CD14-positive monocyte (primary cell): Measurements from ENCODE around the gene PNKD. TPM values are rescaled to one million over a fixed set of nuclear protein-coding genes. Genes with fewer than 3 reads are reported as not detected.
A peak's percentile ranks its signal among the peaks of the same experiment; 100 is the strongest.

ENCODE experiments used
- DNase-seq, 3 donors: peaks; one replicate each; pipeline ENCODE4 v3.0.0-alpha.2; 2011 to 2022
- H2AFZ ChIP-seq: 2 replicates; pipeline ENCODE4 v1.6.0; 2012; ENCODE audit warnings: mild to moderate bottlenecking, low read depth, low read length, inconsistent platforms; ENCODE audit not compliant: insufficient read depth, poor library complexity, severe bottlenecking
- H3K27ac ChIP-seq, 2 donors: 1 replicate in 1 of 2; 2 replicates in 1 of 2; pipeline ENCODE4 v1.5.1; 2012 to 2013; ENCODE audit warnings: low read length in 2 of 2, control low read depth in 1 of 2, inconsistent platforms in 1 of 2, low read depth in 1 of 2, mild to moderate bottlenecking in 1 of 2
- H3K27me3 ChIP-seq, 2 donors: one replicate each; pipeline versions ENCODE4 v1.6.0 to v1.6.1; 2011 to 2013; ENCODE audit warnings: low read length in 2 of 2; ENCODE audit not compliant: control insufficient read depth in 2 of 2, insufficient read depth in 2 of 2
- H3K36me3 ChIP-seq, 2 donors: replicated peaks in 1 of 2; 1 replicate in 1 of 2; 2 replicates in 1 of 2; pipeline versions ENCODE4 v1.5.1 to v1.6.1; 2012 to 2013; ENCODE audit warnings: low read length in 2 of 2, control low read depth in 1 of 2, inconsistent platforms in 1 of 2, mild to moderate bottlenecking in 1 of 2; ENCODE audit not compliant: insufficient read depth in 2 of 2, control insufficient read depth in 1 of 2
- H3K4me1 ChIP-seq, 2 donors: 1 replicate in 1 of 2; 2 replicates in 1 of 2; pipeline versions ENCODE4 v1.5.1 to v1.6.1; 2012 to 2013; ENCODE audit warnings: low read length in 2 of 2, control low read depth in 1 of 2, inconsistent platforms in 1 of 2, mild to moderate bottlenecking in 1 of 2, moderate library complexity in 1 of 2; ENCODE audit not compliant: insufficient read depth in 2 of 2, control insufficient read depth in 1 of 2
- H3K4me2 ChIP-seq: replicated peaks from 2 replicates; pipeline ENCODE3; 2012; ENCODE audit warnings: low read length, moderate library complexity, mild to moderate bottlenecking; ENCODE audit not compliant: poor library complexity, severe bottlenecking; ENCODE audit errors: extremely low read depth
- H3K4me3 ChIP-seq, 3 experiments: fragments of 200-600 bp in 1 of 3; sonication (generic) in 1 of 3; replicated peaks in 1 of 3; 1 replicate in 2 of 3; 2 replicates in 1 of 3; pipeline ENCODE4 v1.5.1; 2011 to 2013; ENCODE audit warnings: low read length in 3 of 3, mild to moderate bottlenecking in 3 of 3, control low read depth in 2 of 3, low read depth in 2 of 3, inconsistent platforms in 1 of 3, moderate library complexity in 1 of 3
- H3K79me2 ChIP-seq: 2 replicates; pipeline ENCODE4 v1.6.0; 2012; ENCODE audit warnings: mild to moderate bottlenecking, control low read depth, inconsistent platforms, low read length, moderate library complexity; ENCODE audit not compliant: insufficient read depth
- H3K9ac ChIP-seq: 2 replicates; pipeline ENCODE4 v1.6.0; 2017; ENCODE audit warnings: low read length, mild to moderate bottlenecking; ENCODE audit not compliant: insufficient read depth, poor library complexity, severe bottlenecking
- H3K9me3 ChIP-seq, 2 donors: replicated peaks in 1 of 2; 1 replicate in 1 of 2; 2 replicates in 1 of 2; pipeline versions ENCODE4 v1.5.1 to v1.6.1; 2012 to 2013; ENCODE audit warnings: low read length in 2 of 2, control low read depth in 1 of 2; ENCODE audit not compliant: control insufficient read depth in 1 of 2, insufficient read depth in 1 of 2
- H4K20me1 ChIP-seq: 2 replicates; pipeline ENCODE4 v1.6.0; 2012; ENCODE audit warnings: mild to moderate bottlenecking, low read length, control low read depth, moderate library complexity; ENCODE audit not compliant: insufficient read depth
- H3K27ac Mint-ChIP-seq, 7 donors: one replicate each; pipeline ENCODE4 v1.8.0; 2020; ENCODE audit warnings: mild to moderate bottlenecking in 7 of 7, mixed read lengths in 7 of 7, moderate library complexity in 6 of 7, inconsistent platforms in 2 of 7
- H3K27me3 Mint-ChIP-seq, 3 donors: one replicate each; pipeline ENCODE4 v1.8.0; 2021 to 2022; ENCODE audit warnings: low read depth in 3 of 3, mild to moderate bottlenecking in 3 of 3, mixed read lengths in 3 of 3, moderate library complexity in 3 of 3, inconsistent platforms in 1 of 3
- H3K36me3 Mint-ChIP-seq, 2 donors: one replicate each; pipeline ENCODE4 v1.8.0; 2020; ENCODE audit warnings: mixed read lengths in 2 of 2, inconsistent platforms in 1 of 2, mild to moderate bottlenecking in 1 of 2
- H3K4me1 Mint-ChIP-seq: one replicate; pipeline ENCODE4 v1.8.0; 2020; ENCODE audit warnings: mild to moderate bottlenecking, mixed read lengths
- H3K4me3 Mint-ChIP-seq, 2 donors: one replicate each; pipeline ENCODE4 v1.8.0; 2020; ENCODE audit warnings: mild to moderate bottlenecking in 2 of 2, mixed read lengths in 2 of 2, moderate library complexity in 1 of 2
- H3K9me3 Mint-ChIP-seq, 7 donors: one replicate each; pipeline ENCODE4 v1.8.0; 2020 to 2022; ENCODE audit warnings: mixed read lengths in 7 of 7, mild to moderate bottlenecking in 6 of 7, moderate library complexity in 6 of 7, inconsistent platforms in 2 of 7
- CTCF ChIP-seq: fragments of 200-600 bp; IDR thresholded peaks from one replicate; pipeline ENCODE4 v1.8.0; 2022; ENCODE audit warnings: antibody characterized with exemption, mild to moderate bottlenecking
- WGBS: methylation state at CpG from one replicate; pipeline ENCODE4 v1.1.5; 2013; ENCODE audit warnings: missing lambda C conversion rate; ENCODE audit not compliant: insufficient coverage; 5-methylcytosine and 5-hydroxymethylcytosine counted together
- intact Hi-C, 2 donors: fragments of 100-400 bp; cut with micrococcal nuclease; formaldehyde crosslinking; loops; one replicate each; pipeline versions ENCODE4 v1.15.0 to v1.15.1; 2023
- polyA plus RNA-seq, 3 donors: library from polyadenylated mRNA; depleted of rRNA in 1 of 3; unstranded in 2 of 3; stranded (reverse) in 1 of 3; fragments of 300-500 nt in 2 of 3; fragments of >200 nt in 1 of 3; fragmentation: Illumina TruSeq in 2 of 3; gene quantifications; 1 replicate in 2 of 3; 2 replicates in 1 of 3; pipeline ENCODE4 v1.2.3, GENCODE V29; 2012 to 2021

Gene PNKD
- polyA plus RNA-seq, 3 donors, result 79.8 to 92.0 (median 88.2) TPM

- peaks cover 60% of the 10 kb centered on the region for H3K79me2 ChIP-seq
- no peak overlapping the region for H2AFZ ChIP-seq
- Mint-ChIP-seq H3K27me3 (no peaks in the 10 kb centered on the region), H3K36me3 (peaks cover 35 to 47% of the 10 kb centered on the region in 2 donors), H3K4me3 (peak overlapping the region; percentile 32 to 76), H3K4me1 (peaks cover 88% of the 10 kb centered on the region), H3K9me3 (no peaks in the 10 kb centered on the region), H3K27ac (peak overlapping the region; percentile 84 to 97 (median 92))
- peak overlapping the region in 1 of 3 experiments; percentile 53 for H3K4me3 ChIP-seq
- peaks cover 37 to 40% of the 10 kb centered on the region in 2 donors for H3K36me3 ChIP-seq
- no peaks in the 10 kb centered on the region for H3K9me3 ChIP-seq
- H3K4me1 ChIP-seq, result peaks cover 72 to 85% of the 10 kb centered on the region in 2 donors
- intact Hi-C loops, result loop anchor here in 1 of 2 donors (5.0 kb wide), 2 partner anchors 40 to 70 kb away; partner anchors contain the start of gene ARPC2
- TF ChIP-seq CTCF, result peak; percentile 22
- no peak overlapping the region for H3K9ac ChIP-seq
- H3K27ac ChIP-seq, result peak overlapping the region; percentile 64 to 93
- H3K4me2 ChIP-seq, result peak overlapping the region; percentile 55
- peak; percentile 82 to 94 (median 92) for DNase-seq
- 0% methylated on average over 7 of the region's 8 CpGs for WGBS
- H3K27me3 ChIP-seq, result no peaks in the 10 kb centered on the region
- peaks cover 58% of the 10 kb centered on the region for H4K20me1 ChIP-seq
Observed at GRCh38 chr2:218257390-218257981, 12.8 kb upstream of the PNKD start.

DNA sequence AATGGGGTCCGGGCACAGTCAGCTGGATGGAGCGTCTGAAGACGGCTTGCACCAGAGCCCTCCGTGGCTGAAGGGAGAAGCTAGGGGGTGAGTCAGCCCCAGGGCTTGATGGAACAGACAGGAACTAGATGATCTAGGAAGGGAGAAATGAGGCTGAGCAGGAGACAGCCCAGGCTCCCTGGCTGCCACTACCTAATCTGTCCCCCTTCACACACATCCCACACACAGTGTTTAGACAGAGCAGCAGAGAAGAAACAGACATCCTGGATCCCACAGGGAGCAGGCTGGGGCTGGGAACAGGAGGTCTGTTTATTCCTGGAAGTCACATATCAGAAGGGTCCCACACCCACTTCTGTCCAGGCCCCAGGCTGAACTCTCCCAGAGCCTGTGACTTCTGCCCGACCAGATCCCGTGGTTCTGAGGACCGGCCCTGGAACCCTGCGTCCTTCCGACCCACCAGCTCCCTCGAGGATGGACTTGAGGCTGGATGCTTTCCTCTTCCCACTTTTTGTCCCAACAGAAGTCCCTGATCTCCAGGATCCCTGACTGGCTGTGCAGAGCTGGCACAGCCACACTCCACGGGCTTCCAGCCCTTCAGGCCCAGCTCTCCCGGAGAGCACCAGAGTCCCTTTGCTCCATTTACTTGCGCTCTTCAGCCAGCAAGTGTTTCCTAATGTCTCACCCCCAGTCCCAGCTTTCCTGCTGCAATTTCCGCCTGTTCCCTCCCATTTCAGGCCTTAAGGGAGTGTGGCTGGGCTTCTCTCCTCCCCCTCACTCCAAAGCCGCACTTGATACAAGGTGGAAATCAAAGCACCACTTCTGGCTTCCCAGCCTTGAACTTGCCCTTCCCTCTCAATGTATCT, 11.0 kb upstream of the PNKD start:
- H3K9ac ChIP-seq, result peak overlapping the region; percentile 35
- peak overlapping the region; percentile 34 to 73 for H3K4me3 Mint-ChIP-seq
- peak overlapping the region; percentile 88 to 96 (median 92) for H3K27ac Mint-ChIP-seq
- intact Hi-C loops, result loop anchor here in 1 of 2 donors (5.0 kb wide), 2 partner anchors 42 to 72 kb away; partner anchors contain the start of gene ARPC2
- peaks cover 94% of the 10 kb centered on the region for H3K4me1 Mint-ChIP-seq
- peaks cover 25 to 47% of the 10 kb centered on the region in 2 donors for H3K36me3 Mint-ChIP-seq
- no peaks in the 10 kb centered on the region for H3K9me3 ChIP-seq
- peaks cover 61% of the 10 kb centered on the region for H3K79me2 ChIP-seq
- H3K36me3 ChIP-seq, result peaks cover 34 to 40% of the 10 kb centered on the region in 2 donors
- peak; percentile 72 to 88 (median 84) for DNase-seq
- peak overlapping the region in 1 of 3 experiments; percentile 49 for H3K4me3 ChIP-seq
- peak overlapping the region; percentile 50 for H3K4me2 ChIP-seq
- no peaks in the 10 kb centered on the region for H3K27me3 Mint-ChIP-seq
- no peaks in the 10 kb centered on the region for H3K27me3 ChIP-seq
- peak overlapping the region; percentile 64 to 93 for H3K27ac ChIP-seq
- H4K20me1 ChIP-seq, result peaks cover 58% of the 10 kb centered on the region
- TF ChIP-seq CTCF, result no peak
- H3K4me1 ChIP-seq, result peaks cover 88 to 94% of the 10 kb centered on the region in 2 donors
- 56% methylated on average over 15 of the region's 15 CpGs for WGBS
- no peaks in the 10 kb centered on the region for H3K9me3 Mint-ChIP-seq
- H2AFZ ChIP-seq, result no peak overlapping the region
